DMS153 (cell line): ENCODE measurements around the gene ADARB2.

ENCODE experiments used
- DNase-seq: peaks from one replicate; lab custom pipeline; 2025; lab: John Stamatoyannopoulos, UW

ADARB2 gene

DNA sequence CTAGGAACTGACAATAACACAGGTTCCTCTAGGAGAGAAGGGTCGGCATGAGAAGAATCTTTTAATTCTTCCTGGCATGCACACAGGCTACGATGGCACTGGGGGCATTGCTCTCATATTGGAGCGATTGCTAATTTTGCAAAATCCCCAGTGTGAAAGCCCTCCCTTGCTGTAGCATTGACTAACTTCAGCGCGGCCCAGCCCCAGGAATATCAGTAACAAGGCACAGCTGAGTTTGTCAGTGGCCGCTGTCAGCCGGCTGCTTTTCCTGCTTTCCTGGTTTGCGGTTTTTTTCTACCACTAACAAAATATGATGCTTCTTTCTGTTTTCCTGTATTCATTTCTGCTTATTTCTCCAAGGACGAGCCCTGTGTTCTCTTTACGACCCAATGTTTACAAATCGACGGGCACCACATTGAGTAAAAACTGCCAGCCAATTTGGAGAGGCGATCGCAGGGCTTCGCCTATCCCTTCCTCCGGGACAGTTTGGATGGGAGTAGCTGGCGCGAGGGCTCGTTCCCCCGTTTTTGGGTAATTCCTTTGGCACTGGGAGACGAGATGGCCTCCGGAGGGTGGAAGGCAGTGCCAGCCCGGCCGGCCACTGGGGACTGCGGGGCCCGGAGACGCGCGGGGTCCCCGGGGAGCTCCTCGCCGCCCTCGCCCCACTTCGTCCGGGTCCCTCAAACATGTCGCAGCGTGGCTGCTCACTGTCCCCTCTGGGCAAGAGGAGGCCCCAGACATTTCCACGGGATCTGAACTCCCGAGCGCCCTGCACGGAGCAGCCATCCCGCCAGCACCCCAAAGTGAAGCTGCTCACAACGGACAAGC is 967 bp downstream of the ADARB2 start:
- DNase-seq: no peak

DNA sequence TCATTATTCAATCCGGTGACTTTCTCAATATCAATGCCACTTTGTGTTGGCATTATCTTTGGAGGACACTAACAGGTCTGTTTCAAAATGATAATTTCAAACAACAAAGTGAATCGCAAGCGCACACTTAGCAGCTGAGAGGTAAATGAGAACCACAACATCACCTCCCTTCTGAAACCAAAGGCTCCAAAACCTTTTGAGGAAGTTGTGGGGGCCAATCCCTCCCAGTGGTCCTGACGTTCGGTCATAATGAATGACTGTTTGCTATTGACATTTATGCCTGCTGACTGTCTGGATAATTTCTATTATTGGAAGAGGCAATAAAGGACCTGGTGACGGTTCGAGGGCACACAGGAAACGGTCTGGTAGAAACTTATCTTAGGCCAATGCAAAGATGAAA is 1.8 kb downstream of the ADARB2 start:
- DNase-seq: no peak

DNA sequence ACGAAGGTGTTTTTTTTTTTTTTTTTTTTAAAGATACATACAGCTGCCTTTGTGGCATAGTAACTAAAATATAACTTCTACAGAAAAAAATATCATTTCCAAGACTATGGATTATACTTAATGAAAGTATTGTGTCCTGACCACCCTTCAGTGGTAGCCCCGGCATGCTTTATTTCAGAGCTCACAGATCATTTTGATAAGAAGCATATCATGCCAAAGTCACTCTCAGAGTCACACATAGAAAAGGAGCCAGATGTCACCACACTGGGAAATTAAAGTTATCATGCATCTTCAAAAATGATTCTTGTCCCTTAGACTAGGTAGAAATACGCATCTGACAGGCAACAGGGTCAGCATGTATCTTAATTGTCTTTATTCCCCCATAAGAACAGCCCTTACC is 3.0 kb downstream of the ADARB2 start:
- DNase-seq: no peak

DNA sequence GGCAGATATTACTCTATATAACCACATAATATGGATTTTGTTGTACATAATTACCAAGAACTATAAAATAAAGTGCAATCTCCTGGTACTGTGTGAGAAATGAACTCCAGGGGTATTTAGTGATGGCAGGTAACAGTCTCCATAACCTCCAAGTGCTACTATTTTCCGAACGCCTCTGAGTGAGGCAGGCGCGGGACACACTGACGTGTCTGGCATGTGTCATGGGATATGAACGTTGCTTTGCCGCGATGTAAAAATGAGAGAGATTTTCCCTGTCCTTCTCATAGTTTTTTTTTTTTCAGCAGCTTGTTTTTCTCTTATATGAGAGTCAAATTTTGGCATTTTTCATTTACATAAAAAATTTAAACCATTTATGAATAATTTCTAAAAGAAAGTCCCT is 3.6 kb downstream of the ADARB2 start:
- DNase-seq: no peak

DNA sequence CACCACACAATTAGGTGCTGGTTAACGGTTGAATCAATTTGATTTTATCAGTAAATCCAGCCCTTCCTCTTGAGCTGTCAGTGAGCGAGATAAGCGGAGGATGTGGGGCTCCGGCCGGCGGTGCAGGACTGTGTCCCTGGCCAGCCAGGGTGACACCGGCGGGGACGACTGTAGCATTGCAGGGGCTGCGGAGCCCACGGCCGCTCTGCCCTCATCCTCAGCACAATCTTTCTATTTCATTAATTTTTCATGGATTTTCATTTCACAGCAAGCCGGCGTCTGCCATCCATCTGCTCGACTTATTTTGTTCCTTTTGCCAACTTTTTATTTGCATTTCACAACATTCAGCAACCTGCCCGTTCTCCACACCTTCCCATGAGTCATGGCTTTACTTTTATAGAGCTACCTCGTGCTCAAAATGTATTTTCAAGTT is 4.7 kb downstream of the ADARB2 start:
- no peak for DNase-seq

DNA sequence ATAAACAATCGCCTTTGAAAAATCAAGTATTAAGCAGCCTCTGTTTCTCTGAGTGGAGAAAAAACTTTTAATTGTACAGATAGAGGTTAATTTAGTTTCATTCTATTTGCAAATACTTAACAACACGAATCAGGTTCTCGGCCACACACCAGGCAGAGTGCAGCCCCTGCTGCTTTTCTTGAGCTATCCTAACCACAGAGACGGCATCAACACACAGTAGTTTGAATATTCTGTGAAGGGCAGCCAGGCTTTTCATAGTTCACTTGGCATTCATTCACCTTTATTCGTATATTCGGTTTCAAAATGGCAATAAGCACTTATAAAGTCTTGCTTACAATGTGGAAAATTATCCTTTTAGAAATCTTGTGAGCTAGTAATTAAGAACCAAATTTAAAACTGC is 5.7 kb downstream of the ADARB2 start:
- no peak for DNase-seq

DNA sequence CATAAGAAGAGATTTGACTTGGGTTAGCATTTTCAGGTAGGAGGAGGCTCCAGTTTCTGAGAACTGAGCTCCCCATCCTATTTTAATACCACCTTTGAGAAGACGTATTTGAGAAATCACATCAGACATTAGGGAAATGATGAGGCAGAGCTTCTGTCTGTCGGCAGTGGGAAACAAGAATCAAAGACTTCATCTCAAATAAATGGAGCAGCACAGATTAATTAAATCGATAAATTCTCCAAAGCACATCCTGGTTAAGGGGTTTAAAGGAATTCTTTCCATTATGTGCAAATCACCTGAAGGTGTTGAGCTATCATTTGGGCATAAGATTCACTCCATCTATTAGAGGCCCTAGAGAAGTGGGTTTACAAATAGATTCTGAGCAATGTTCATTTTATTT is 7.6 kb downstream of the ADARB2 start:
- no peak for DNase-seq

DNA sequence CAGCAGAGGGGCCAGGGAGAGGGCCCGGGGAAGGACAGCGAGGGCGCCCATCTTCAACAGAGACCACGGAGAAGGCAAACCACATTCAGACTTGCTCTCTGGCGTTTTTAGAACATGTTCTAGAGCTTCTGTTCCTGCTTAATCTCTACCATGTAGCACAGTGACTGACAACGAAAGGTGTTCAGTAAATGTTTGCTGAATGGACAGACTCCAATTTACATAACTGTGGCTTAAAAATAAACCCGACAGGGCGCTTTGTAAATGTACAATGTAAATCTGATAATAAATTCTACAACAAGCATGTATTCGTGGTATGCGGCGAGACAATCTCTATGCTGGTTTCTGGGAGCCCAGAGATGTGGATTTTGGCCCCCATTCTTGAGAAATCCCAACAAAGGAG is 10.5 kb downstream of the ADARB2 start:
- DNase-seq: no peak

DNA sequence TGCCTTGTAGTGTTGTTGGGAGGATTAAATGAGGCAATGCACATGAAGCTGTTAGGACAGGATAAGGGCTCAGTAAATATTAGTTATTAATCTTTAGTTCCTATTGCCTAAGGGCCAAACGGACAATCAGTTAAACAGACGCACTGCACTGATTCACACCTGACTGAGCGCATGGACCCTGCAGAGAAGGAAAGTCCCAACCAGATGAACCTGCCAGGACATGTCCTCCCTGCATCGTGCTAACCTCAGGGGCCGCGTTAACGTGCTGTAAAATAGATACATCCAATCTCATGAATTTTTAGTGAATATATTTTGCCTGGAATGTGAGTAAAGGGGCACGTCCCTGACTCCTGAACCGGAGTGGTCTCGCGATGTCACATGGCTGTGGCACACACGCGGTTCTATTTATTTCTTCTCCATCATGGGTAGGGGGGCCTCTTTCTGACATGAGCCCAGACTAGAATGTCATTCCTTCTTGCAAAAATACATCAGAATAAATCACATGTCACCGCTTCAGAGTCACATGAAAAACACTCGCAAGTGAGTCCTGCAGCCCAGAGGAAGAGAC is 12.3 kb downstream of the ADARB2 start:
- no peak for DNase-seq

DNA sequence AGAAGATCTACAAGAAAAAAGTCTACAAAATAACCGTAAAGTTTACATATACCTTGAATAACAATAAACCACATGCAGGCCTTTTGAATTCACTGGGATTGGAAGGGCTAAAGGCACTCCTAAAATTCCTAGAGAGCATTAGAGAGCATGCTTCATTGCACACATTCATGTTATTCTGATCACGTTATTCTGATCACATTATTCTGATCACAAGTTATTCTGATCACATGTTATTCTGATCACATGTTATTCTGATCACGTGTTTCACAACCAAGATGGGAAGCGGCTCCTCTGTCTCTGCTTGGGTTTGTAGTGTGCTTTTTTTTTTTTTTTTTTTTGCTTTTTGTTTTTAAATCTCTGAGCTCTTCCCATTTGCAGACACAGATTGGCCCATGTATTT is 20.5 kb downstream of the ADARB2 start:
- DNase-seq: no peak

DNA sequence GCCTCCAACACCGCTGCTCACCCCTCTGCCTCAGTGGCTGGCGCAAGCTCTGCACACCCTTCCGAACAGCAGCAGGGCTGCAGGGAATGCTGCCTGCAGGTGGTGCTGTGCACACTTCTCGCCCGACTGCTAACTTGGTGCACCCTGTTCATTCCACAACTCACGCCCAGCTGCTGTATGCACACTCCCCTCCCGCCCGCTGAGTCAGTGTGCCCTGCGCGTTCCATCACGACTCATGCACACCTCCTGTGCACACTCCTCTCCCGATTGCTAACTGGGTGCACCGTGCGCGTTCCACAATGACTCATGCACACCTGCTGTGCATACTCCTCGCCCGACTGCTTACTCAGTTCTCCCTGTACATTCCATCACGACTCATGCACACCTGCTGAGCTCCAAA is 21.5 kb downstream of the ADARB2 start:
- DNase-seq: no peak

DNA sequence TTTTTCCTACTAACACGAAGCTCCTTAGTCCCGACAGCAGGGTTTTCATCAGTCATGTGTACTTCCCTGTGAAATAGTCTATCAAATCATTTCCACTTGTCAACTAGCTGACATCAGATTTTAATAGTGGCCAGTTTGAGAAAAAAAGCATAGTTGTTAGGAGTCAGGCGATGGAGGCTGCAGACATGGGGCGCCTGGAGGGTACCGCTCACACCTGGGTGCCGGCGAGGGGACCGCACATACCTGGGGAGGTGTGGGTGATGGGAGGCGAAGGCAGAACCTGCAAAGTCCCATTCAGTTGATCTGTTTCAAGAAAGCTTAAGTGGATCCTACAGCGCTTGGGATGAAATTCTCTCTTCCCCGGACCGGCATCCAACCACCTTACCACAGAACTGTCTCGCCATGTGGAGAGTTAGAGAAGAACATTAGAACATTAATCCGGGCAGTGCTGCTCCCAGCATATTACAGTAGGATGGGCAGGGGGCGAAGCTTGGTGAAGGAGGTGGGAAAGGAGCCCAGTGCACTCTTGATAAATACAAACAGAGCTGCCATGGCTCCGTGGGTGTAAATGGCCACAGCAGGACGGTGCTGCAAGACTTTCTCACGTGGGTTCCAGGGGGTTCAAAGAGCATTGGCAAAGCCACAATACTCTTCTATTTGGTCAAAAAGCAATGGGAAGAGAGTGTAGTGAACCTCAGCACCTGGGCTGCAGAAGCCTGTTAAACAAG is 24.2 kb downstream of the ADARB2 start:
- no peak for DNase-seq

DNA sequence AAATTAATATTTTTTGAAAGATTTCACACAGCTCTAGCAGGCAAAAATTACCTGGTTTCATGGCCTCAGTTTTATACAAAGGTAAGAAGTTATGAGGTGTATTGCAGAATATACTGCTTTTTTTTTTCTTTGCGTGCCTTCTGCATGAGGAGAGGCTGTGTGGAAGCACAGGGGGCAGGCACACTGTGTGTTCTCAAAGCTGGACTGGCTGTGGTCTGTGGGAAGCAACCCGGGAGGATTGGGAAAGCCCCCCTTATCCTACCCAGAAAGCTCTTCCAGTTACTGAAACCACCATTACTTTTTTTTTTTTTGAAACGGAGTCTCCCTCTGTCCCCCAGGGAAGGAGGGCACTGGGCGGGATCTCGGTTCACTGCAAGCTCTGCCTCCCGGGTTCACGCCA is 25.0 kb downstream of the ADARB2 start:
- no peak for DNase-seq

DNA sequence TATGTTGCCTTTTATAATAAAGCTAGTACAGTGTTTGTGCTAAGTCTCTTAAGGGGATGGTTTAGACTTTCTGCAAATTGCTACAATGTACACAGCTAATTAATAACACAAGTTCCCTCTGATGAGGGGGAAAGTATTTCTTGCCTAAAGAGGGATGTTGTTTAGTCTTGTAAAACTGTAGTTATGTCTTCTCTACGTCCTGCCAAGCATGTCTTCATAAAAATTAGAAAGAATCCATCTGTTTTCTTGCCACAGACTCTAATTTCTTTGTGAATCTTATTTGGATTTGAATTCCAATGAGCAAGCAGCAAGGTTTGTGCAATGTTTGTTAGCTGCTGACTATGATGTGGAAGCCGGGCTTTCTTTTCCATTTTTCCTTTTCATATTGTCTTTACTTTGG is 28.2 kb downstream of the ADARB2 start:
- DNase-seq: no peak

DNA sequence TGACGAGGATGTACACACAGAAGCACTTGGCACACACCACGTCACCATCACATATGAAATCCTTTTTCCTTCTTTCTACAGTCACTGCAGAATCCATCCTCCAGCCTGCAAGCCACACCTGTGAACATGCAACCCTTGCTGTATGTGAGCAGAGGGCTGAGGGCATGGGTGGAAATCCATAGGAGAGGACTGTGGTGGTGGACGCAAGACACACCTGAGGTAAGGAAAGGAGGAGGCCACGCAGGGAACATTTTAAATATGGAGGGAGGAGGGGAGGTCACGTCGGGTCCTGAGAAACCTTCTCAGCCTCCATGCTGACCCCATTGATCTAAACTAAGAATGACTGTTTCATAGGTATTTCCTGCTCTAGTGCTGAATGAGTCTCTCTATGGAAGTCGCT is 28.6 kb downstream of the ADARB2 start:
- DNase-seq: no peak

DNA sequence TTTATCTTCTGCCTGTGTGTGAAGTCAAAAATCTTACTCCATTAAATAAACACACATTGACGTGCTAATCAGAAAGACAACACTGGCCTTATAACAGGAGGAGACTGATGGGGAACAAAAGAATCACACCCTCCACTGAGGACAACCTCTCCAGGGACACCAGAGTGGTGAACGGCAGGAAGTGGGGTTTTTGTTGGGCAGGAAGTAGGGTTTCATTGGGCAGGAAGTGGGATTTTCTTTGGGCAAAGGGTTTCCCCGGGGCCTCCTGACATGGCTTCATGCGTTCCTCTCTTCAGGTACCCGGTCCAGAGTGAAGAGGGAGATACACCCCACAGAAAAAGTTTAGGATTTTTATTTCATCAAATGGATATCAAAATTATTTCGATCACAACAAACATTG is 30.6 kb downstream of the ADARB2 start:
- no peak for DNase-seq

DNA sequence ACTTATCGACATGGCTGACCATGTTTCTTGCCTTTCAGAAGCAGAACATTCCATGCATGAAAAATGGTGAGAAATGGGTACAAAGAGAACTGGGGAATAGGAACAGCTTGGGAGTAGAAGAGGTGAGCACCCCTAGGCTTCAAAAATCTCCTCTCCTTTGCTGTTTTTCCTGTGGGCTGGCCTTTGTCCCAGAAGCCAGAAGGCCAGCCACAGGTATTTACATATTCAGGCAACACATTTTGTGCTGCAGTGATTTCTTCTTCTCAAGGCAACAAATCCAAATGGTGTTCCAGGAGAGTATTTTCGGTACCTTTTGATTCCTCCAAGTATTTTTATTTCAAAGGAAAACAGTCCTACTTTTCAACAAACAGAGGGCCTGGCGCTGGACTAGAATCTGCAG is 31.1 kb downstream of the ADARB2 start:
- DNase-seq: no peak

DNA sequence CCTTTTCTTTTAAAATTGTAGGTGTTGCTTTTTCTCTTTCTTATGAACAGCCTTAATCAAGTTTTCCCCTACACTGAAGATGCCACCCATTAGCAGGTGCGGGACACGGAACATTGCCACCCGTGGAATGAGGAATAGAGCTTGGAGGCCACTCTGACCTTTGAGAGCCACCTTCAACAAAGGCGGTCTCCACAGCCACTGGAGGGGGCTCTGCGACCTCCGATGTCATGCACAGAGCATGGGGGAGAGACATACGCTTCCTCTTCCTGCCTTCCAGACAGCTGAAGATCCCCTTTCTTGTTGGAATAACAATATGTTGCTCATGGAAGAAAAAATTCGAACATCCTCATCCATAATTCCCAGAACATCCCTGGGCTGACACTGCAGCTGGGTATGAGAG is 39.1 kb downstream of the ADARB2 start:
- DNase-seq: no peak

DNA sequence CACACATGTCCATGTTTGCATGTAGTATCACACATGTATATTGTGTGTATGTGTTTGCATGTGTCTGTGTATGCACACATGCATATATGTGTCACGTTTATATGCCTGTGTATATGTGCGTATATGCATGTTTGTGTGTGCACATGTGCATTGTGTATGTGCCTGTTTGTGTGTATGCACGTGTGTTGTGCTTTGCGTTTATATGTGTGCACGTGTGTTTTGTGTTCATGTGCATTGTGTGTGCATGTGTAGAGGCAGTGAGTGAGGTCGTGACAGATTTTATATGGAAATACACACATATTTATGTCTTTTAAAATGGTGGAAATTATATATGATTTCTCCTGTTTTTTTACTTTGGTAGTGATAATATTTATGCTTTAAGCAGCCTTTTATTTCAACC is 41.2 kb downstream of the ADARB2 start:
- no peak for DNase-seq

DNA sequence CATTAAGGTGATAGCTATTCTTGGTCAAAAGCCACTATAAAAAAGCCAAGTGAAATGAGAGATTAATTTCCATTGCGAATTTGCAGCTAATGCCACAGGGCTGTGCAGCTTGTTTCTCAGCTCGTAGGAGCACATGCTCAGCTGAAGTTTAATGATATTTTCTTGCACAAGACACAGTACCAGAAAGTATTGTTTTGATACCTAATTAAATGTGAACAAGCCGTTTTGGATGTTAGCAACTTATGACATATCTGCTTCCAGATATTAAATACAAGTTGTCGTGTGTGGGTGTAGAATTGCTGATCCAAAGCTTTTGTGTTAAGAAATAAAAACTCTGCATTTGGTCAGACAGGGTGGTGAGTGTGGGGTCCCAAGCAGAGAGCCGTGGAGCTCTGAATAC is 47.2 kb downstream of the ADARB2 start:
- DNase-seq: no peak

DNA sequence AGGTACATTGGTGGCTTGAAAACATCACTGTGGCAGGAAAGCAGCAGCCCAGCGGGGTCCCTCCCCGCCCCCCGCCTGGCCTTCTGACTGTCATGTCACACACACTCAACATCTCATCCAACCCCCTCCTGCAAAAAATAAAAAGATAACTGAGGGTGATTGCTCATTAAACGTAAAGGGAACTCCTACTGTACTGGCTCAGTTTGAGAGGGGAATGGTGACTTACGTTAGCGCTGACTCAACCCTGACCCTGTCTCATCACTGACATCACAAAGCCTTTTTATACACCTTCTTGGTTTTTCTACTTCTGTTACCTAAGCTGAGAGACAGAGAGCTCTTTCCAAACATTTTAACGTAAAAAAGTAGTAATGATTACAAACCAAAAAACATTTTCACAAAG is 48.8 kb downstream of the ADARB2 start:
- DNase-seq: no peak

DNA sequence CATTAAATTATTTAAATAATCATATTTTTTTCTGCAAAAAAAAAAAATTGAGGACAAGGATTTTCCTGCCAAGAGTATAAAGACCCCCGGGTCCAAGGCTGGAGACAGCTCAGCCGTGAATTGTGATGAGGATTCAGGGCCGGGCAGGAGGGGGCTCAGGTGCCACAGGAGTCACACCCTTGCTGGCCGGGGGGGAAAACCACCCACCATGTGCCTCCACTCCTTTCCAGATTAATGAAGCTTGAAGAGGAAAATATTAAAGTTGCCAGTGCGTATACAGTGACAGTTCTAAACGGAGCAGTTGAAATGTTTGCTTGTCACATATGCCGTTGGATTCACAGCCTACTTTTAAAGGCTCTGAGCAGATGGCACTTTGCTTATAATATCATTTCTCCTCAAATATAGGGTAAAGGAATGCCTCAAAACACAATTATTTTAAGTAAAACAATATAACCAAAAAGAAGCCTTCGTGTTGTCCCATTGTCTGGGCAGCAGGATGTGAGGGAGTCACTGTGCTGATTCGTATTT is 49.6 kb downstream of the ADARB2 start:
- no peak for DNase-seq

DNA sequence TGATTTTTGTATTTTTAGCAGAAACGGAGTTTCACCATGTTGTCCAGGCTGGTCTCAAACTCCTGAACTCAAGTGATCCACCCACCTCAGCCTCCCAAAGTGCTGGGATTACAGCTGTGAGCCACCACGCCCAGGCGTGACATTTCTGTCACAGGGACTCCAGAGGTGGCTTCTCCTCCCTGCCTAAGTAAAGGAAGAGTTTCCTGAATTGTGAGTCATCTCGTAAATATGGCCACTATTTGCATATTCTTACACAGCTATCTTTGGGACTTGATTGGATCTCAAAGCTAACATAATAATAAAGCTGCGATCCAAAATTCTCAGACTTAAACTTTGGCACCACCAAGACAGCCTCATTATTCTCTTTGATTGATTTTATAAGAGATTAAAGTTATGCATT is 50.1 kb downstream of the ADARB2 start:
- no peak for DNase-seq
